B cell (primary cell): ENCODE data around the gene ZAR1L. TPM values are rescaled to one million over a fixed set of nuclear protein-coding genes. Genes with fewer than 3 reads are reported as not detected.

Experiments used
- ATAC-seq: fragments of 200-7000 bp; cut with Tn5 transposase; one replicate; pipeline ENCODE4 v1.10.0; 2021; ENCODE audit warnings: low read depth, mild to moderate bottlenecking, moderate number of reproducible peaks, moderate library complexity
- CTCF ChIA-PET: fragments of 350-600 bp; sonication (Branson Sonifier 250); formaldehyde crosslinking; loops from one replicate; lab custom pipeline; 2021; ENCODE audit warnings: antibody characterized with exemption, inconsistent platforms; lab: Charles Lee
- POLR2A ChIA-PET: fragments of 350-600 bp; sonication (Branson Sonifier 250); formaldehyde crosslinking; loops from one replicate; lab custom pipeline; 2021; ENCODE audit warnings: antibody characterized with exemption; lab: Charles Lee
- DNase-seq: peaks from one replicate; pipeline ENCODE4 v3.0.0; 2013
- H2AFZ ChIP-seq: 2 replicates; pipeline ENCODE4 v1.6.1; 2012; ENCODE audit warnings: mild to moderate bottlenecking, low read depth, low read length; ENCODE audit not compliant: insufficient read depth, poor library complexity, severe bottlenecking
- H3K27ac ChIP-seq, 2 donors: 1 replicate in 1 of 2; 2 replicates in 1 of 2; pipeline ENCODE4 v1.5.1; 2012 to 2013; ENCODE audit warnings: low read length in 2 of 2, mild to moderate bottlenecking in 2 of 2, moderate library complexity in 1 of 2
- H3K27me3 ChIP-seq, 4 experiments: fragments of 200-600 bp in 1 of 4; sonication (generic) in 1 of 4; replicated peaks in 1 of 4; 1 replicate in 2 of 4; 2 replicates in 2 of 4; pipeline versions ENCODE4 v1.6.1 to v1.7.0; 2013 to 2016; ENCODE audit warnings: low read length in 3 of 4, mild to moderate bottlenecking in 2 of 4, mixed read lengths in 1 of 4, moderate library complexity in 1 of 4; ENCODE audit not compliant: insufficient read depth in 4 of 4, control insufficient read depth in 3 of 4; ENCODE audit errors: control extremely low read depth in 1 of 4
- H3K36me3 ChIP-seq, 2 experiments: replicated peaks in 1 of 2; 1 replicate in 1 of 2; 2 replicates in 1 of 2; pipeline versions ENCODE4 v1.6.1 to v1.7.1; 2013; ENCODE audit warnings: low read length in 1 of 2; ENCODE audit not compliant: insufficient read depth in 2 of 2, control insufficient read depth in 1 of 2; ENCODE audit errors: control extremely low read depth in 1 of 2, extremely low read depth in 1 of 2
- H3K4me1 ChIP-seq, 2 donors: fragments of 200-600 bp in 1 of 2; sonication (generic) in 1 of 2; 1 replicate in 1 of 2; 2 replicates in 1 of 2; pipeline versions ENCODE4 v1.5.1 to v1.6.1; 2013 to 2017; ENCODE audit warnings: low read length in 2 of 2; ENCODE audit not compliant: control insufficient read depth in 2 of 2, insufficient read depth in 2 of 2
- H3K4me2 ChIP-seq: replicated peaks from 2 replicates; pipeline ENCODE3; 2012; ENCODE audit warnings: mild to moderate bottlenecking, low read depth, low read length; ENCODE audit not compliant: poor library complexity, severe bottlenecking
- H3K4me3 ChIP-seq, 5 experiments: fragments of 200-600 bp in 1 of 5; sonication (generic) in 1 of 5; 1 replicate in 3 of 5; 2 replicates in 2 of 5; pipeline versions ENCODE4 v1.5.1 to v1.7.0; 2011 to 2016; ENCODE audit warnings: low read length in 4 of 5, mild to moderate bottlenecking in 4 of 5, low read depth in 2 of 5, control low read depth in 1 of 5, moderate library complexity in 1 of 5; ENCODE audit not compliant: insufficient read depth in 1 of 5; ENCODE audit errors: control extremely low read depth in 1 of 5, extremely low read depth in 1 of 5
- H3K79me2 ChIP-seq: fragments of 200-600 bp; sonication (generic); one replicate; pipeline ENCODE4 v1.6.0; 2016; ENCODE audit warnings: low read length; ENCODE audit not compliant: control insufficient read depth, insufficient read depth
- H3K9ac ChIP-seq: fragments of 200-600 bp; sonication (generic); 2 replicates; pipeline ENCODE4 v1.6.1; 2017; ENCODE audit warnings: mild to moderate bottlenecking, low read length, moderate library complexity
- H3K9me3 ChIP-seq, 3 donors: one replicate each; pipeline versions ENCODE4 v1.6.1 to v1.7.1; 2013; ENCODE audit warnings: low read length in 2 of 3; ENCODE audit not compliant: control insufficient read depth in 2 of 3, insufficient read depth in 1 of 3; ENCODE audit errors: control extremely low read depth in 1 of 3
- H4K20me1 ChIP-seq: 2 replicates; pipeline ENCODE4 v1.6.0; 2012; ENCODE audit warnings: mild to moderate bottlenecking, low read length; ENCODE audit not compliant: insufficient read depth, control insufficient read depth, poor library complexity, severe bottlenecking
- H3K27ac Mint-ChIP-seq: one replicate; pipeline ENCODE4 v1.8.0; 2021; ENCODE audit warnings: mixed read lengths
- H3K27me3 Mint-ChIP-seq: one replicate; pipeline ENCODE4 v1.8.0; 2021; ENCODE audit warnings: mixed read lengths
- H3K4me1 Mint-ChIP-seq: one replicate; pipeline ENCODE4 v1.8.0; 2021; ENCODE audit warnings: mixed read lengths
- H3K4me3 Mint-ChIP-seq: one replicate; pipeline ENCODE4 v1.8.0; 2021; ENCODE audit warnings: mixed read lengths
- H3K9me3 Mint-ChIP-seq: one replicate; pipeline ENCODE4 v1.8.0; 2022; ENCODE audit warnings: mixed read lengths; ENCODE audit not compliant: insufficient read depth
- EZH2 ChIP-seq: IDR thresholded peaks from 2 replicates; pipeline ENCODE4 v1.6.1; 2012; ENCODE audit warnings: borderline replicate concordance, low read depth, mild to moderate bottlenecking, moderate library complexity, low read length; ENCODE audit not compliant: insufficient read depth, poor library complexity, severe bottlenecking
- WGBS: methylation state at CpG from one replicate; pipeline ENCODE4 v1.1.5; 2013; ENCODE audit warnings: missing lambda C conversion rate; ENCODE audit not compliant: insufficient coverage; 5-methylcytosine and 5-hydroxymethylcytosine counted together
- intact Hi-C: fragments of 100-400 bp; cut with micrococcal nuclease; formaldehyde crosslinking; loops from one replicate; pipeline ENCODE4 v1.10.0; 2022
- polyA plus RNA-seq: library from polyadenylated mRNA; depleted of rRNA; stranded (reverse); fragments of >200 nt; gene quantifications from 2 replicates; pipeline ENCODE4 v1.2.3, GENCODE V29; 2012
- total RNA-seq, 2 donors: library from RNA; stranded (reverse); fragments of 120-200 nt in 1 of 2; gene quantifications; 1 replicate in 1 of 2; 2 replicates in 1 of 2; pipeline versions ENCODE4 v1.2.3 to v1.2.4, GENCODE V29; 2013 to 2022
- TF ChIP-seq, protein P1 (sequence below): fragments of 200-600 bp; IDR thresholded peaks from one replicate; pipeline ENCODE4 v1.8.0; 2022; ENCODE audit warnings: antibody characterized with exemption, mild to moderate bottlenecking

ZAR1L gene
- total and polyA plus RNA-seq, 2 donors (not counting 1 experiment from before 2014, with no cell fraction given): not detected

GRCh38 chr13:32314271-32315237 lies 609 bp downstream of the ZAR1L start:
- H3K9me3 ChIP-seq: peaks cover 0 to 6% (median 0%) of the 10 kb centered on the region in 3 donors
- H3K4me3 ChIP-seq: peak overlapping the region; percentile 74 to 91 (median 82)
- peak; percentile 62 for ATAC-seq
- WGBS: 76% methylated on average over 29 of the region's 32 CpGs
- H3K4me2 ChIP-seq: peak overlapping the region; percentile 84
- no peaks in the 10 kb centered on the region for H3K27me3 Mint-ChIP-seq
- intact Hi-C loops: loop anchor here (1.0 to 10.0 kb wide), 10 partner anchors 47 to 1697 kb away; partner anchors contain the start of genes N4BP2L2, PDS5B and USPL1
- peak; percentile 20 for DNase-seq
- H4K20me1 ChIP-seq: no peaks in the 10 kb centered on the region
- ChIA-PET POLR2A (interaction anchor here (1.0 to 2.9 kb wide), 6 partner anchors 9 to 405 kb away, joined by 3 to 17 read pairs (median 6); partner anchors contain the start of genes N4BP2L1, N4BP2L2 and PDS5B), CTCF (interaction anchor here (0.9 to 2.0 kb wide), 11 partner anchors 46 to 1228 kb away, joined by 3 to 23 read pairs (median 3); partner anchors contain the start of gene N4BP2L1)
- peak overlapping the region; percentile 99 to 100 for H3K27ac ChIP-seq
- peak overlapping the region; percentile 71 for H2AFZ ChIP-seq
- H3K9me3 Mint-ChIP-seq: no peaks in the 10 kb centered on the region
- H3K27ac Mint-ChIP-seq: peak overlapping the region; percentile 99
- H3K36me3 ChIP-seq: no peaks in the 10 kb centered on the region
- peaks cover 3% of the 10 kb centered on the region for H3K79me2 ChIP-seq
- peaks cover 19% of the 10 kb centered on the region for H3K4me1 Mint-ChIP-seq
- TF ChIP-seq EZH2: no peak
- TF ChIP-seq, protein P1, sequence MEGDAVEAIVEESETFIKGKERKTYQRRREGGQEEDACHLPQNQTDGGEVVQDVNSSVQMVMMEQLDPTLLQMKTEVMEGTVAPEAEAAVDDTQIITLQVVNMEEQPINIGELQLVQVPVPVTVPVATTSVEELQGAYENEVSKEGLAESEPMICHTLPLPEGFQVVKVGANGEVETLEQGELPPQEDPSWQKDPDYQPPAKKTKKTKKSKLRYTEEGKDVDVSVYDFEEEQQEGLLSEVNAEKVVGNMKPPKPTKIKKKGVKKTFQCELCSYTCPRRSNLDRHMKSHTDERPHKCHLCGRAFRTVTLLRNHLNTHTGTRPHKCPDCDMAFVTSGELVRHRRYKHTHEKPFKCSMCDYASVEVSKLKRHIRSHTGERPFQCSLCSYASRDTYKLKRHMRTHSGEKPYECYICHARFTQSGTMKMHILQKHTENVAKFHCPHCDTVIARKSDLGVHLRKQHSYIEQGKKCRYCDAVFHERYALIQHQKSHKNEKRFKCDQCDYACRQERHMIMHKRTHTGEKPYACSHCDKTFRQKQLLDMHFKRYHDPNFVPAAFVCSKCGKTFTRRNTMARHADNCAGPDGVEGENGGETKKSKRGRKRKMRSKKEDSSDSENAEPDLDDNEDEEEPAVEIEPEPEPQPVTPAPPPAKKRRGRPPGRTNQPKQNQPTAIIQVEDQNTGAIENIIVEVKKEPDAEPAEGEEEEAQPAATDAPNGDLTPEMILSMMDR: no peak
- H3K4me3 Mint-ChIP-seq: peak overlapping the region; percentile 91
- H3K9ac ChIP-seq: peak overlapping the region; percentile 89
- H3K27me3 ChIP-seq: no peaks in the 10 kb centered on the region
- peaks cover 7 to 24% of the 10 kb centered on the region in 2 donors for H3K4me1 ChIP-seq
